Testis (tissue), 2 donors: Measurements from ENCODE around the gene RAI1.

Experiments
- CTCF ChIP-seq, 3 experiments: fragments of 450-650 bp in 2 of 3; fragments of 200-600 bp in 1 of 3; sonication (generic) in 1 of 3; IDR thresholded peaks; one replicate each; pipeline ENCODE4 v1.5.1; 2016 to 2019; ENCODE audit warnings: antibody characterized with exemption in 3 of 3, mild to moderate bottlenecking in 2 of 3, moderate library complexity in 1 of 3
- POLR2A ChIP-seq: fragments of 450-650 bp; IDR thresholded peaks from one replicate; pipeline ENCODE4 v1.6.1; 2017; ENCODE audit warnings: antibody characterized with exemption, mild to moderate bottlenecking, moderate library complexity

- TF ChIP-seq CTCF (IDR thresholded peaks at IDR 0.05) (no peak), POLR2A (no peak)
Observed at GRCh38 chr17:17703140-17703919, 22.1 kb downstream of the RAI1 start.
